Measurements from ENCODE around the gene ELF1.

GRCh38 chr13:40928980-40929379 lies 90.1 kb downstream of the ELF1 start:
- no peak for TF ChIP-seq CTCF (IDR thresholded peaks at IDR 0.05)
- no peak for TF ChIP-seq POLR2A (IDR thresholded peaks at IDR 0.05)

Measured in uterus (tissue), 2 donors.